Measurements from ENCODE around the gene BRD9. TPM values are rescaled to one million over a fixed set of nuclear protein-coding genes. Genes with fewer than 3 reads are reported as not detected.
A peak's percentile ranks its signal among the peaks of the same experiment; 100 is the strongest.
"Not testable (repeated sequence)": the region's sequence is repeated elsewhere in the genome, so short reads cannot be mapped to it uniquely, and the experiment has no call there.

Gene BRD9
- total RNA-seq, 1 donor from 2014 or later = 69.2 TPM

- TF ChIP-seq, protein P1, sequence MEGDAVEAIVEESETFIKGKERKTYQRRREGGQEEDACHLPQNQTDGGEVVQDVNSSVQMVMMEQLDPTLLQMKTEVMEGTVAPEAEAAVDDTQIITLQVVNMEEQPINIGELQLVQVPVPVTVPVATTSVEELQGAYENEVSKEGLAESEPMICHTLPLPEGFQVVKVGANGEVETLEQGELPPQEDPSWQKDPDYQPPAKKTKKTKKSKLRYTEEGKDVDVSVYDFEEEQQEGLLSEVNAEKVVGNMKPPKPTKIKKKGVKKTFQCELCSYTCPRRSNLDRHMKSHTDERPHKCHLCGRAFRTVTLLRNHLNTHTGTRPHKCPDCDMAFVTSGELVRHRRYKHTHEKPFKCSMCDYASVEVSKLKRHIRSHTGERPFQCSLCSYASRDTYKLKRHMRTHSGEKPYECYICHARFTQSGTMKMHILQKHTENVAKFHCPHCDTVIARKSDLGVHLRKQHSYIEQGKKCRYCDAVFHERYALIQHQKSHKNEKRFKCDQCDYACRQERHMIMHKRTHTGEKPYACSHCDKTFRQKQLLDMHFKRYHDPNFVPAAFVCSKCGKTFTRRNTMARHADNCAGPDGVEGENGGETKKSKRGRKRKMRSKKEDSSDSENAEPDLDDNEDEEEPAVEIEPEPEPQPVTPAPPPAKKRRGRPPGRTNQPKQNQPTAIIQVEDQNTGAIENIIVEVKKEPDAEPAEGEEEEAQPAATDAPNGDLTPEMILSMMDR (IDR thresholded peaks at IDR 0.05; ENCODE audit: unreplicated experiment) = peak; percentile 11
- not testable (repeated sequence) for H3K27ac Mint-ChIP-seq; H3K9me3 Mint-ChIP-seq (ENCODE audit: low read depth); H3K4me1 Mint-ChIP-seq (ENCODE audit: low read depth); H3K27me3 Mint-ChIP-seq; H3K4me3 Mint-ChIP-seq (ENCODE audit: low read depth); DNase-seq (ENCODE audit: low spot score, unreplicated experiment)
- H3K36me3 Mint-ChIP-seq (ENCODE audit: insufficient read depth) = peaks cover 22% of the 10 kb centered on the region
These were observed 67.1 kb downstream of the BRD9 start for GRCh38 chr5:825544-825943.

DNA sequence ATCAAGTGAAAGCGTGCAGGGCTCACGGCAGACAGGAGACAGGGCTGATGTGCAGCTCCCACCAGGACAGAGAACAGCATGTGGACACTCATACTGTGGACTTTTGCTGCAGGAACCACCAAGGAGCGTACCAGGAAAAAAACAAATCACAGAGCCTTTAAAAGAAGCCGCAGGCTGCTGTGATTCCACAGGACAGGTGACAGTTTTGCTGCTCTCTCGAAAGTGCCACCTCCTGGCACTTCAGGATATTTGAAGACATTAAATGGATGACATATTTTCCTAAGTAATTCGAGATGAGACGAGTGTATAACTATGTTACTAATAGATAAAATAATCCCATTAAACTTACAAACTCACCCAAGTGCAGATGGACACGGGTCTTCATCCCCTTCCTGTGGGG is 71.1 kb downstream of the BRD9 start:
- no peak for DNase-seq (ENCODE audit: low spot score, unreplicated experiment)
- H3K4me1 Mint-ChIP-seq (ENCODE audit: low read depth) = no peaks in the 10 kb centered on the region
- H3K27me3 Mint-ChIP-seq = no peaks in the 10 kb centered on the region
- H3K36me3 Mint-ChIP-seq (ENCODE audit: insufficient read depth) = peaks cover 26% of the 10 kb centered on the region
- no peak overlapping the region for H3K4me3 Mint-ChIP-seq (ENCODE audit: low read depth)
- no peak overlapping the region for H3K27ac Mint-ChIP-seq
- no peaks in the 10 kb centered on the region for H3K9me3 Mint-ChIP-seq (ENCODE audit: low read depth)
- TF ChIP-seq, protein P1 (IDR thresholded peaks at IDR 0.05; ENCODE audit: unreplicated experiment) = no peak

DNA sequence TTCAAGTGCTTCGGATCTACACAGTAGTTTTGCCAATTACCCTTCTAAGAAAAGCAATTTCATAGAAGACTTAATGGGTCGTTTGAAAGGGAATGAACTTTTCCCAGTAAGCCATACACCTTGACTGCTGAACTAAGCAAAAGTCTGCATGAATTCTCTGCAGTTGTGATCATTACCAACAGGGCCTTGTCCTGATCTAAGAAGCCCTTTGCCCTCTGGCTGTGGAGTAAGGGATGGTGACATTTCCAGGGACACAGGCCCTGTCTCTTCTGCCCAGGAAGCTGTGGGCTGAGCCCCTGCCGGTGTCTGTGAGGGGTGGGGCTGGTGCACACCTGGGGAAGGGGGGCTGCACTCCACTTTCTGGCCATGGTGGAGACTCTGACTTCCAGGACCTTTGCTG is 72.4 kb downstream of the BRD9 start:
- no peak overlapping the region for H3K4me3 Mint-ChIP-seq (ENCODE audit: low read depth)
- TF ChIP-seq, protein P1 (IDR thresholded peaks at IDR 0.05; ENCODE audit: unreplicated experiment) = no peak
- H3K4me1 Mint-ChIP-seq (ENCODE audit: low read depth) = no peaks in the 10 kb centered on the region
- no peak overlapping the region for H3K27ac Mint-ChIP-seq
- DNase-seq (ENCODE audit: low spot score, unreplicated experiment) = no peak
- peaks cover 4% of the 10 kb centered on the region for H3K9me3 Mint-ChIP-seq (ENCODE audit: low read depth)
- H3K27me3 Mint-ChIP-seq = no peaks in the 10 kb centered on the region
- H3K36me3 Mint-ChIP-seq (ENCODE audit: insufficient read depth) = peaks cover 34% of the 10 kb centered on the region

- peaks cover 33% of the 10 kb centered on the region for H3K36me3 Mint-ChIP-seq (ENCODE audit: insufficient read depth)
- H3K4me1 Mint-ChIP-seq (ENCODE audit: low read depth) = no peaks in the 10 kb centered on the region
- no peaks in the 10 kb centered on the region for H3K27me3 Mint-ChIP-seq
- H3K4me3 Mint-ChIP-seq (ENCODE audit: low read depth) = no peak overlapping the region
- peaks cover 4% of the 10 kb centered on the region for H3K9me3 Mint-ChIP-seq (ENCODE audit: low read depth)
- TF ChIP-seq, protein P1 (IDR thresholded peaks at IDR 0.05; ENCODE audit: unreplicated experiment) = no peak
- H3K27ac Mint-ChIP-seq = no peak overlapping the region
- no peak for DNase-seq (ENCODE audit: low spot score, unreplicated experiment)
These were observed 73.5 kb downstream of the BRD9 start for GRCh38 chr5:819078-819477.

GRCh38 chr5:816176-816575 is 76.4 kb downstream of the BRD9 start:
- no peak for DNase-seq (ENCODE audit: low spot score, unreplicated experiment)
- Mint-ChIP-seq H3K9me3 (ENCODE audit: low read depth) (peaks cover 4% of the 10 kb centered on the region), H3K27ac (no peak overlapping the region), H3K36me3 (ENCODE audit: insufficient read depth) (peaks cover 22% of the 10 kb centered on the region), H3K27me3 (no peaks in the 10 kb centered on the region), H3K4me3 (ENCODE audit: low read depth) (no peak overlapping the region), H3K4me1 (ENCODE audit: low read depth) (no peaks in the 10 kb centered on the region)
- TF ChIP-seq, protein P1 (IDR thresholded peaks at IDR 0.05; ENCODE audit: unreplicated experiment) = no peak
